GM18499 (cell line): ENCODE measurements around the gene MEIS2.

Experiments used
- ATAC-seq: cut with Tn5 transposase; IDR thresholded peaks from one replicate; pipeline ENCODE4 v1.9.1; 2021; ENCODE audit warnings: moderate number of reproducible peaks; ENCODE audit not compliant: insufficient read depth, unreplicated experiment

Gene MEIS2

GRCh38 chr15:36860792-36861191 lies 239.6 kb downstream of the MEIS2 start:
- no peak for ATAC-seq

- ATAC-seq = no peak
These were observed 241.9 kb downstream of the MEIS2 start for GRCh38 chr15:36858423-36858822.

- no peak for ATAC-seq
These were observed 243.9 kb downstream of the MEIS2 start for GRCh38 chr15:36856339-36856973.

DNA sequence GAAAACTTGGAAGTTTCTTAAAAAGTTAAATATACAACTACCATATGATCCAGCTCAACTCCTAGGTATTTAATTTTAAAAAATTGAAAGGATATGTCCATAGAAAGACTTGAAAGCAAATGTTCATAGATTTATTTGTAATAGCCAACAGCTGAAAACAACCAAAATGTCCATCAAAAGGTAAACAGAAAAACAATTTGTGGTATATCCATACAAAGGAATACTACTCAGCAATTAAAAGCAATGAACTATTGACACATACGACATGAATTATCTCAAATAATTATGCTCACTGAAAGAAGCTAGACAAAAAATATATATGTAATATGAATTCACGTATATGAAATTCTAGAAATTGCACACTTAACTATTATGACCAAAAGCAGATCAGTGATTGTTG lies 249.5 kb downstream of the MEIS2 start:
- no peak for ATAC-seq

DNA sequence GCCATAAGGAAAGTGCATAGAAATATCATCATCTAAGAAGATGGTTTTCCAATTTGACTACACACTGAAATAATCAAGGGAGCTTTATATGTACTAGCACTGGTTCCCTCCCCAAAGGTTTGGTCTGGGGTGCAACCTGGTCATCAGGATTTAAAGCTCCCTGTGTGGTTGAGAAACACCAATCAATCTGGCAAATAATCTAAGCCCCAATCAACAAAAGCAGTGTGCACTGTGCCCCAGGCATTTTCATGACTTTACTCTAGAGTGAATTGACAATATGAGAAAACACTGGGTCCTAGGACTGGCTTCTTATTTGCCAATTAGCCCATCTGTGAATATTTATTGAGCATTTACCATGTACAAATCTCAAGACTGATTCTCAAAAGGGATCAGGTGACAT lies 255.1 kb downstream of the MEIS2 start:
- ATAC-seq = no peak

DNA sequence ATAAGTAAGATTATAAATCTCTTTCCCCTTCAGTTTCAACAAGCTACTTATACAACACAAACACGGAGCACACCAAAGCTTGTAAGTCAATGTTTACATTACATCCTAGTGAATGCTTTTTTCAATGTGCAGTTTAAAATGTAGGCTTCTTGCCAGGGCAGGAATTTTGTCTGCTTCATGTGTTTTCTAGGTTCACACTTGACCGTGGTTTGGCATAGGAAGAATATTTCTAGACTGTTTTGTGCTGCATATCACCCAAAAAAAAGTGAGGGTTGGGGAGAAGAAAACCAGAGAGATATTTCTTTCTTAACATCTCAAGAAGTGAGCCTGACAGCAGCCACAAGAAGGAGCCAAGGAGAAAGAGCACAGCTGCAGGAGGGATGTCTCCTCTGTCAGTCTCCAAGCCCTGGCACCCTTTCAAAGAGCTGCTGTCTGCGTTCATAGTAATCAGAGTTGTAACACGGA lies 255.8 kb downstream of the MEIS2 start:
- no peak for ATAC-seq

DNA sequence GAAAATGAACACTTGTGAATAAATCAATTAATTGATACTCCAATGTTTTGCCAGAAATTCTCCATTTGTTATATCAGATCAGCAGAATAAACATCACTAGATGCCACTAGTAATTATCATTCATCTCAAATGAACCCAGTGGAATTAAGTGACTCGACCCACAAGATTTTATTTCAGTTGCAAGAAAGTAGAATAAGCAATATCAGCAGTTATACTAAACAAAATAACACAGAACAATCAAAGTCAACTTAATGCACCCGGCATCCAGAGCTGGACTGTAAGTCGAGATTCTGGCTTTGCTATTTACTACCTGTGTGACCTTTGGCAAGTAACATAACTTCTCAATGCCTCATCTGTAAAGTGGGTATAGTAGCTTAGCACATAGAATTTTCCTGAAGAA lies 256.5 kb downstream of the MEIS2 start:
- ATAC-seq = no peak

DNA sequence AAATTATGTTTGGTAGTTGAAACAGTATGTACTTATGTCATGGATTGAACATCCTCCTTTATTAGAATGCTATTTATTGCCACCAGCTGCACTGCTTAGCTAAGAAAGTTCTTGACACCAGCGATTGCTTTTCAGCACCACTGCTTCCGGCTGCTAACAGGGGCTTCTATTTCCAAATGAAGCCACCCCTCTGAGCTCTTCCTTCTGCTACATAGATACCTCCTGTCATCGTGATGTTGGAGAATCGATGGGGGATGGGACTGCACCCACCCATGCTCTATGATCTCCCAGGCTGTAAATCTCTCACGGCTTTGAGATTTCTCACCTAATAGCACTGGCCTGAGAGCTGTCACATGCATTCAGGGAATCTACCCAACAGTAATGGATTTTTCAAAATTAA lies 259.2 kb downstream of the MEIS2 start:
- no peak for ATAC-seq
